ENCODE data around the gene TPRG1.

The TPRG1 gene

GRCh38 chr3:189282741-189283140 is 111.0 kb downstream of the TPRG1 start:
- DNase-seq (ENCODE audit: low read depth): no peak

DNA sequence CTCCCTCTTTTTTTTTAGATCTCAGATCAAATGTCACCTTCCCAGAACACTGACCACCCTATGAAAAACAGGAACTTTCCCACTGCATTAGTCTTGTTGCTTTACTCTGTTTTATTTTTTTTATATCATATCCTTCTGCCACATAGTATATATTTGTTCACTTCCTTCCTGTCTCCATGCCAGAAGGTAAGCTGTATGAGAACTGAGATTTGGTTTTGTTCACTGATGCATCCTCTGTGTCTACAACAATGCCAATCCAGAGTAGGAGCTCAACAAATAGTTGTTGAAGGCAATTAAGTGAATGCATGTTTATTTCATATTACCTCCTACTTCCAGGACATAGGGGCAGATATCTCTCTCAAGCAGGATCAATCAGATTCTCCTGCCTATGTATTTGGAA is 114.4 kb downstream of the TPRG1 start:
- DNase-seq (ENCODE audit: low read depth): no peak

DNA sequence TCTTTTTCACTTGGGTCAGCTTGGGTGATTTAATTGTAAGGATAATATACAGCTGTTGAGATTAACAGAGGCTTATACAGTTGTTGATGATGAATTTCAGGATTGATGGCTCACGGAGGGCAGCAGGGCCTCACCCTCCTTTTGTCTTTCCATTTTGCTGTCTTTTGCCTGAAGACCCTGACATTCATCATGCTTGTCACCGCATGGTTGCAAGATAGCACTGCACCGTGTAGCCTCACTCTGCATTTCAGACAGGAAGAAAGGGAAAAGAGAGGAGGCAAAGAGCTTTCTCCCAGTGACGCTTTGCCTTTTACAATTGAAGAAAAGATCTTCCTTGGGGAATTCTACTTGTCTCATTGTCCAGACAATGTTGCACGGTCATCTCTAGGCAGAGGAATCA is 115.1 kb downstream of the TPRG1 start:
- no peak for DNase-seq (ENCODE audit: low read depth)

DNA sequence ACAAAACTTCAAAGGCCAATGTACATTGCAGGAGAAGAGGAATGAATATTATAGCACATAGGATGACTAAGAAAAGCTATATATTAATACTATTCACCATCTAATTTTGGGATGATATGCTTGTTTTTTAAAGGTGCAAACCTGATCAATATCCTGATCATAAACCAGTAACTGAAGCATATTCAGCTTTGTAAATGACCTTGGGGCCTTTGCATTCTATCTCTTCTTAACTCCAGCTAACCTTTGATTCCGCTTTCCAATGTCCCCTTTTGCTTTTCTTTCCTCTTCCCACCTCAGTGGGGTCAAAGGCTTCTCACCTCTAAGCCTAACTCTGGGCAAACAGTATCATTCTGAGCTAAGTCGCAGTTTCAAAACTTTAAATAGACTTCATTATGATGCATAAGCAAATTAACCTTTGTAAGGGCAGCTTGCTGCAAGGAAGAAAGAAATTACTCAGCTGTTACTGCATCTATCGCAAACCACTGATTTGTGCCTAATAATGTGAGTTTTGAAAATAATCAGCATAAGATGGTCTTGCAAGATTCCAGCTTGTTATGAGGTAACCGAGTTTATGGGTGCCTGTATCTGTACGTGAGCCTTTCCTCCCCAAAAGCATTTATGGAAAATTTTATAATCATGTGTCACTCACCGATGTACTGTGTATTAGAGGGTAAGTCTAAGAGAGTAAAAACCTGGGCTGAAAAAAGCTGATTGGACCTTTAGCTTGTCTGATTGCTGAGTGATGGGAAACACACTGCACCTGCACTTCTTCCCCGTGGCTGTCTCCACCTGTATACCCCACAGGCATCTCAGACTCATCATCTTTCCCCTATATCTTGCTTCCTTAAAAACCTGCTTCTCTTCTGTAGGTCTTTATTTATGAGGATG is 116.8 kb downstream of the TPRG1 start:
- DNase-seq (ENCODE audit: low read depth): no peak

GRCh38 chr3:189289251-189289650 is 117.5 kb downstream of the TPRG1 start:
- no peak for DNase-seq (ENCODE audit: low read depth)

DNA sequence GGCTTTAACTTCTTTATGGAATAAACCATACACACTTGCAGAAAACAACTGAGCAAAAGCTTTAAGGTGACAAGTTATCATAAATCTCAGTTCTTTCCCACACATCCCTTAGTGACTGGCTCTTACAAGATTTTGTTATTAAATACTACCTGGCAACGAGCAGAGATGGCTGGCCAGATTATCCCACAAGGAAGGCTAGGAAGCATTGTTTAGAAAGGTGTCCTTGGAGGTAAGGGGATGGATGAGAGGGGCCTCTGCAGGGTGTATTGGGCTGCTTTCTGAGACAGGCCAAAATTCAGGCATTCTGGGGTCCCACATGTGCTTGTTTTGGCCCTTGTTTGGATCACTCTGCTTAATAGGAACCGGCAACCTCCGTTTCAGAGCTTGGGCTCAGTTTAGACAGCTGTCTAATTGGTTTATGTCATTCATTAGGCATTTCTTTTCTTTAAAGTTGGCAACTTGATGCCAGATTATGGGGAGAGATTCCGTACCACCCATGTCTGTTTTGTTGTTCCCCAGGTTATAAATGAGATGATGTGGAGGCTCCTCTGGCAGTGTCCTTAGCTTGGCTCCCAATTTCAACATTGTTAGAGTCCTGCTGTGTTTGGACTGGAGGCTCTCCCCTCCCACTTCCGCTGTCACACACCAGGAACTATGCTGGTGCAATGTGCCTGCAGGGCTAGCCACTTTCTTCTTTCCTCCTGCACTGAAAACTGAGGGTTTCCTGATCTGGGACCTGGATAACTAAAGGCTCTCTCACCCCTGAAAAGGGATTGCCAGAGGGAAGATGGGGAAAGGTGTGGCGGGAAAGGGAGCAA is 121.1 kb downstream of the TPRG1 start:
- DNase-seq (ENCODE audit: low read depth): no peak

GRCh38 chr3:189294649-189295048 is 122.9 kb downstream of the TPRG1 start:
- DNase-seq (ENCODE audit: low read depth): no peak

- no peak for DNase-seq (ENCODE audit: low read depth)
These were observed 123.3 kb downstream of the TPRG1 start for GRCh38 chr3:189295089-189295488.

DNA sequence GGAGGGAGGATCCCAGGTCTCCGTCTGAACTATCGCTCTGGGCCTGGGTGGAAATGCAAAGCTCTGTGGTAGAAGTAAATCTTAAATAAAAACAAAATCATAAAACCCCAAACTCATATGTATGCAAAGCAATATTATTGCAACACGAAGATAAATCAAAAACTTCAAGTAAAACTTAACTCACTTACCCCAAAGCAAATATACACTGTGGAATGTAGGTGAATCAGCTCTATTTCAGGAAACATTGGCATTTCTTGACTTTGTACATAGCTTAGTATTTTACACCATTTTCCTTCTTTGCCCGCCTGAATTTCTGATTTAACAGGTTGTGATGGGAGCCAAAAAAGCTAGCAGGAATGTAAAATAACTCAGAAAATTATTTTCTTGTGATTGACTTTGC is 126.2 kb downstream of the TPRG1 start:
- no peak for DNase-seq (ENCODE audit: low read depth)

DNA sequence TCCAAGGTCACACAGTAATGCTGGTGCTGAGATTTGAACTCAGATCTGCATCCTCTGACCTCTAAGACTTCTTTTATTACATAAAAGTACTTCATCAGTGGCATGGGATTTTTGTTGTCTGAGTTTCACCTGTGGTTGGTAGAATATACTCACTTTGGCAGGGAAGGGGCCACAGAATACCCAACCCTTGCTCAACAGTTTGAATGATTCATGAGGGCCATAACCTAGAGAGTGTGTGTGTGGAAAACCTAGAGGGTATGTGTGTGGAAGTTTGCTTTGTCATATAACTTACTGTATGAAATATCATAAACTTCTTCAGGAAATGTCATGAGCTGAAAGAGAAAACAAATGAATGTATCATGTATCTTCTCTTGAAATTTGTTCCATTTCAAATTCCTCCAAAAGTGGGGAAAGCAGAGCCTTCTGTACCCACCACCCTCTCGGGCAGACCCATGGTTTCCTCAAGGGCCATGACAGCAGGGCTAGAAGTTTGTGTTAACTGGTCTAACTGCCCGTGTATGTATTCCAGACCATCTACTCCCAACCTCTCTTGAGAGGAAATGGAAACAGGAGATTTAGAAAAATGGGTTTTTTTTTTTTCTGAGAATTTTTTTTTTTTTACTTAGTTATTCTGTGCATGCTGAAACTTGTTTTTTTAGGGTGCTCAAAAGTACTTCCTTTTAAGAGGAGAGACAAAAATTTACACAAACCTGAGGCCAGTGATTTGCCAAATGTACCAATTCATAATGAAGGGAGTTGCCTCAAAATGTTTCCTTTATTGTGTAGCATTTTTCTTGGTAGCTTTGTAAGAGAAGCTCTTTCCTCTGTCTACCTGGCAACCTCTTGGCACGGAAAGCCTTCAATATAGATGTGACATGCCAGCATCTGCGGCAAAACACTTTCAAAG is 127.0 kb downstream of the TPRG1 start:
- no peak for DNase-seq (ENCODE audit: low read depth)

DNA sequence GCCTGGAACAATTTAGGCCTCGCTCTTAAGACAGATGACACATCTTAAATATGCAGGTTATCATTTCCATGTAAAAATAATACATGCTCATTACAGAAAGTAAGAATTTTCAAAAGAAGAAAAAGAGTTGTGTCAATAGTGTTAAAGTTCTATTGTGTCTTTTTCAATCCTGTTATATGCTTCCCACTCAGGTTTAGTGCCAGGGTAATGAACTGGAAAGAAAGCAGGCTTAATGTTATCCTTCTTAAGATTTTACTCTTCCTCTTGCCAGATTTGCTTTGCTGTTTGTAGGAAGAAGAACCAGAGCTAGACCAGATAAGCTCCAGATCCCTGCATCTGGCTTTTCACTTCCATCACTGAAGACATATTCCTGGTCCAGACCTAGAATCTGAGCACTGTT is 128.6 kb downstream of the TPRG1 start:
- no peak for DNase-seq (ENCODE audit: low read depth)

DNA sequence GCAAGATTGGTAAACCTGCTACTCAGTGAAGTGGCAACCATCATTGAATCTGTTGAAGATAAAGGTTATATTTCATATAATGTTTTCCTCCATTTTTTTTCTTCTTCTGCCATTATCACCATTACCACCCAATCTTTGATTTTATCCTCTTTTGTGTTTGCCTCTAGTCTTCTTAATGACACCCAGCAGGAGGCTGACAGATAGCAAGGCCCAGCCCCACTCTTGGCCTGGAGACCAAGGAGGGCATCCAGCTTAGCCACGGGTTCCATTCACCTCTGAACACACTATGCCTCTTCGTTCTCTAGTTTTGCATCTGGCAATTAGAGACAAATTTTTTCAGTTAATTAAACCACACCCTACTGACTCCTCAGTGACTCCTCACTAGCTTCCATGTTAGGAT is 129.7 kb downstream of the TPRG1 start:
- no peak for DNase-seq (ENCODE audit: low read depth)

- DNase-seq (ENCODE audit: low read depth): no peak
These were observed 131.8 kb downstream of the TPRG1 start for GRCh38 chr3:189303584-189303983.

DNA sequence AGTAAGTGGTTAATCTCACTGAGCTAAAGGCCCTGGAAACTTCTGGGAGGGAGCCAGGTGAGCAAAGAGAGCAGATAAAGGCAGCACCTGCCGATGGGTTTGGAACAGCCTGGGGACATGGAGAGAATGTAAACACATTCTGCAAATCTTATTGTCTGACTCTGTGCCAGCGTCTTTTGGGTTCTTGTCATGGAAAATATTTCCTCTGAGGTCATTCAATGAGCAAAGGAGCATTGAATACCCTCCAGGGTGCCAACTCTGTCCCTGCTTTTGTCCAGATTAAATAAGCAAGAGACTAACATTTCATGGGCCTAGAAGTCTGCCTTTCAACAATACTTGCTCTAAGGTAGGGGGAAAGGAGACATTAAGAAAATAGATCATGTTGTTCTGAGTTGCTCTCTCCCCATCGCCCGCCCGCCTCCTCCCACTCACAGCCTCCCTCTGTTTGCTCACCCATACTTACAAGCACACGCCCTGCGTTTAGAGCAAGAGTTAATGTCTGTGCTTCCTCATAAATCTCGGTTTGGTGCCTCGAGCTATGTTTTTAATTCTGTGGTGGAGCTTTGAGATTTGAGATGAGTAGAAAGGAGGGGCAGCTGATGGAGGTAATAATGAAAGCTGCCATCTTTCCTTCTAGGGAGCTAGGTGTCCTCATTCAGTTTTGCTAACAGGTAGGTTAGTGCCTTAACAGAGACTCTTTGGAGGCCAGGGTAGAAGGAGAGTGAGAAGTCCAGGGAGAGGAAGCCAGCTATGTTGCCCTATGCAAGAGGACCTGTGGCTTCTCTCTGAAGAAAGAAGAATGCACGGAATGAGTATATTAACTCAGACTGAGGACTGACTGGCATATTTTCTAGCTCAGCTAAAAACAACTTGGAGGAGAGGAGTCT is 132.9 kb downstream of the TPRG1 start:
- no peak for DNase-seq (ENCODE audit: low read depth)

- DNase-seq (ENCODE audit: low read depth): no peak
These were observed 133.6 kb downstream of the TPRG1 start for GRCh38 chr3:189305412-189305811.

- no peak for DNase-seq (ENCODE audit: low read depth)
These were observed 136.2 kb downstream of the TPRG1 start for GRCh38 chr3:189307963-189308362.

DNA sequence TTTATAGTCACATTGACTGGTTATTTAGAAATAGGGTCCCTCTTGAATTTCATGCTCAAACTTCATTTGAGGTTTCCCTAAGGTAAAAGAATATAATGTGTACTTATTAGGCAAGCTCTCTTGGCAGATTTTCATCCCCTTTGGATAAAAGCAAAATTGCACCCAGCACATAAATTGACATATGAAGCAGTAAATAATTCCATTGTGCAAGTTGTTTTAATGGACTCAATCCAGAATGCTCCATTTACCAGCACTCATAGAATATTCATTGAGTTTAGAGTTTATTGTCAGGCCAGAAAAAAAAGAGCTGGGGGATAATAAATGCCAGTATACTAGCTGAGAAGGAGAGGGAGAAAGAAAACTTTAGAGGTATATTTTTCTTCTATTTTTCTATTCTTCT is 136.8 kb downstream of the TPRG1 start:
- no peak for DNase-seq (ENCODE audit: low read depth)

- DNase-seq (ENCODE audit: low read depth): no peak
These were observed 137.7 kb downstream of the TPRG1 start for GRCh38 chr3:189309400-189309975.

- DNase-seq (ENCODE audit: low read depth): no peak
These were observed 139.8 kb downstream of the TPRG1 start for GRCh38 chr3:189311521-189311920.

DNA sequence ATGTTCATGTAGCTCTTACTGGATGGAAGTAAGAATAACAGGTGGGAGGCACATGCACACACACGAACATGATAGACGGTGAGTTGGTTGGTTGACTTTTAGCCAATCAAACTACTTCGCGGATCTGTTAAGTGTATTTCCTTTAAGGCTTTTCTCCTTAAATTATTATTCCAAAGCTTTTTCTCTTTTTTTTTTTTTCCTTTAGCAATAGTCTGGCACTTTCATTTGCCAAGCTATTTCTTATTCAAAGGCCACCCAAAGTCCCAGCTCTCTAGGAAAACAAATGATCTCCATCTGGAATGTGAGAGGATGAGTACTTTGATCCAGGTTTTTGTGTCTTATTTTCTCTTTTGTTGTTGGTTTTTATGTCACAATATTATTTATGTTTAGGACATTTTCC is 141.1 kb downstream of the TPRG1 start:
- DNase-seq (ENCODE audit: low read depth): no peak

Data from stimulated activated CD8-positive, alpha-beta memory T cell treated with anti-CD3 and anti-CD28 coated beads, Interleukin-15, amount 100 ng/mL, for 24 hours (primary cell).